K562 (cell line): ENCODE data around the gene PCK1. TPM values are rescaled to one million over a fixed set of nuclear protein-coding genes. Genes with fewer than 3 reads are reported as not detected.

ENCODE experiments used
- ATAC-seq: fragments of 200-7000 bp; cut with Tn5 transposase; 3 replicates; pipeline ENCODE4 v1.9.1; 2020; ENCODE audit warnings: moderate library complexity
- BruUV-seq: library from RNA; stranded (reverse); fragments of 400-500 nt; replicated peaks from 2 replicates; lab custom pipeline; 2021; lab: Mats Ljungman, UMichigan
- CTCF ChIA-PET: fragments of 300-600 bp; formaldehyde crosslinking; extraction: SDS; loops from one replicate; lab custom pipeline; 2021; ENCODE audit warnings: low intra/inter-chr PET ratio; lab: Yijun Ruan, JAX
- POLR2A ChIA-PET: fragments of 300-600, 350-650 bp; sonication (Branson Sonifier 250); formaldehyde crosslinking; extraction: SDS; loops from one replicate; lab custom pipeline; 2021; ENCODE audit warnings: antibody characterized with exemption, inconsistent platforms; lab: Yijun Ruan, JAX
- DNase-seq, 4 experiments: peaks; one replicate each; pipeline versions ENCODE4 v3.0.0 to v3.0.0-alpha.2; 2011 to 2018; ENCODE audit warnings: low spot score in 3 of 4, mixed read lengths in 3 of 4; ENCODE audit errors: extremely low read depth in 1 of 4
- FAIRE-seq: peaks from 2 replicates; lab custom pipeline; 2011; peaks lifted over from hg19 to GRCh38; lab: Jason Lieb, UNC
- H2AFZ ChIP-seq: 2 replicates; pipeline ENCODE4 v1.6.0; 2011; ENCODE audit warnings: low read depth, low read length, control low read depth, inconsistent platforms
- H3K27ac ChIP-seq: fragments of 200-600 bp; 3 replicates; pipeline ENCODE4 v1.8.0; 2011; ENCODE audit warnings: low read depth, mild to moderate bottlenecking, control low read depth, inconsistent platforms, low read length, moderate library complexity, mixed read lengths; ENCODE audit errors: extremely low read depth
- H3K27me3 ChIP-seq, 2 experiments: fragments of 300-600 bp in 1 of 2; 2 replicates in 1 of 2; 3 replicates in 1 of 2; pipeline versions ENCODE4 v1.6.0 to v1.8.0; 2011; ENCODE audit warnings: inconsistent platforms in 2 of 2, low read length in 2 of 2, mild to moderate bottlenecking in 1 of 2, mixed read lengths in 1 of 2, moderate library complexity in 1 of 2; ENCODE audit not compliant: control insufficient read depth in 2 of 2, insufficient read depth in 2 of 2
- H3K36me3 ChIP-seq: fragments of 300-600 bp; 3 replicates; pipeline ENCODE4 v1.8.0; 2011; ENCODE audit warnings: mild to moderate bottlenecking, low read length, inconsistent platforms; ENCODE audit not compliant: control insufficient read depth, insufficient read depth
- H3K4me1 ChIP-seq, 2 experiments: fragments of 200-600 bp in 1 of 2; replicated peaks in 1 of 2; 2 replicates in 1 of 2; 3 replicates in 1 of 2; pipeline versions ENCODE4 v1.5.1 to v1.8.0; 2011; ENCODE audit warnings: inconsistent platforms in 2 of 2, low read length in 2 of 2, mild to moderate bottlenecking in 1 of 2, mixed read lengths in 1 of 2, moderate library complexity in 1 of 2; ENCODE audit not compliant: control insufficient read depth in 2 of 2, insufficient read depth in 2 of 2
- H3K4me2 ChIP-seq: 2 replicates; pipeline ENCODE4 v1.6.1; 2011; ENCODE audit warnings: low read length, control low read depth, inconsistent platforms, mixed read lengths; ENCODE audit not compliant: insufficient read depth
- H3K4me3 ChIP-seq: fragments of 200-600 bp; sonication (generic), shearing (Covaris generic); 2 replicates; pipeline ENCODE4 v1.5.1; 2016; ENCODE audit warnings: control low read depth, inconsistent platforms
- H3K79me2 ChIP-seq: fragments of 200-600 bp; 3 replicates; pipeline ENCODE4 v1.8.0; 2011; ENCODE audit warnings: low read length, inconsistent platforms; ENCODE audit not compliant: control insufficient read depth, insufficient read depth
- H3K9ac ChIP-seq, 2 experiments: 2 replicates each; pipeline versions ENCODE4 v1.6.0 to v1.6.1; 2011; ENCODE audit warnings: low read depth in 2 of 2, low read length in 2 of 2, control low read depth in 1 of 2, inconsistent platforms in 1 of 2, mild to moderate bottlenecking in 1 of 2, mixed read lengths in 1 of 2; ENCODE audit not compliant: insufficient read depth in 1 of 2
- H3K9me1 ChIP-seq: one replicate; pipeline ENCODE4 v1.6.0; 2011; ENCODE audit warnings: inconsistent platforms, mild to moderate bottlenecking, low read length, moderate library complexity; ENCODE audit not compliant: control insufficient read depth, insufficient read depth
- H3K9me3 ChIP-seq: replicated peaks from 2 replicates; pipeline ENCODE4 v1.5.1; 2011; ENCODE audit warnings: low read depth, low read length, inconsistent platforms; ENCODE audit not compliant: control insufficient read depth, insufficient read depth
- H4K20me1 ChIP-seq: replicated peaks from 2 replicates; pipeline ENCODE4 v1.6.1; 2011; ENCODE audit warnings: low read length, inconsistent platforms, mixed read lengths; ENCODE audit not compliant: control insufficient read depth, insufficient read depth
- HMGXB4 ChIP-seq: sonication (generic); formaldehyde crosslinking; IDR thresholded peaks from 2 replicates; pipeline ENCODE4 v1.8.1; 2023; ENCODE audit warnings: mild to moderate bottlenecking, missing genetic modification reagents
- MTA2 ChIP-seq: fragments of 450-650 bp; IDR thresholded peaks from 2 replicates; pipeline ENCODE4 v1.6.1; 2016; ENCODE audit warnings: low read depth
- PHB2 ChIP-seq: fragments of 450-650 bp; IDR thresholded peaks from 2 replicates; pipeline ENCODE4 v1.6.1; 2017; ENCODE audit warnings: low read depth
- POU5F1 ChIP-seq: fragments of 150-350 bp; IDR thresholded peaks from 2 replicates; pipeline ENCODE4 v1.6.1; 2014; ENCODE audit warnings: borderline replicate concordance, low read length, low read depth, mild to moderate bottlenecking; ENCODE audit not compliant: partially characterized antibody
- ZFP36 ChIP-seq: fragments of 150-350 bp; IDR thresholded peaks from 2 replicates; pipeline ENCODE4 v1.6.1; 2018; ENCODE audit warnings: low read length, low read depth; ENCODE audit not compliant: partially characterized antibody
- WGBS: fragments of 100-300 bp; shearing (Covaris generic); methylation state at CpG from one replicate; pipeline ENCODE4 v1.1.6; 2016; ENCODE audit warnings: low coverage, mixed read lengths; ENCODE audit not compliant: insufficient coverage; ENCODE audit errors: missing lambda C conversion rate; 5-methylcytosine and 5-hydroxymethylcytosine counted together
- in situ Hi-C: fragments of 300-500 bp; cut with MboI; formaldehyde crosslinking; loops from 4 replicates; pipeline ENCODE4 v1.15.0; 2018; ENCODE audit warnings: inconsistent platforms, mixed read lengths
- intact Hi-C: fragments of 100-400 bp; cut with micrococcal nuclease; formaldehyde crosslinking; loops from 2 replicates; pipeline ENCODE4 v1.14.2; 2022
- polyA plus RNA-seq, 8 experiments: library from polyadenylated mRNA; depleted of rRNA in 4 of 8; stranded (reverse) in 5 of 8; unstranded in 3 of 8; fragments of >200 nt; fragmentation: Nextera tagmentation in 2 of 8; fragmentation: Illumina TruSeq in 1 of 8; extraction: Ambion mirVana in 2 of 8; extraction: Trizol in 1 of 8; gene quantifications; 2 replicates each; pipeline versions ENCODE4 v1.2.1 to v1.2.3, GENCODE V29; 2011 to 2014; ENCODE audit warnings: inconsistent platforms in 1 of 8, missing spikeins in 1 of 8
- total RNA-seq, 7 experiments: library from RNA; depleted of rRNA in 6 of 7; stranded (reverse); fragments of >200 nt in 6 of 7; fragmentation: Illumina TruSeq in 2 of 7; extraction: Trizol in 2 of 7; gene quantifications; 2 replicates each; pipeline versions ENCODE4 v1.2.1 to v1.2.3, GENCODE V29; 2011 to 2021; ENCODE audit warnings: low replicate concordance in 1 of 7

The PCK1 gene
- total and polyA plus RNA-seq, 9 of the 15 experiments (the other 6 are each of a cell fraction or from before 2014, with no cell fraction given), result 0.05 to 0.73 (median 0.15) TPM

DNA sequence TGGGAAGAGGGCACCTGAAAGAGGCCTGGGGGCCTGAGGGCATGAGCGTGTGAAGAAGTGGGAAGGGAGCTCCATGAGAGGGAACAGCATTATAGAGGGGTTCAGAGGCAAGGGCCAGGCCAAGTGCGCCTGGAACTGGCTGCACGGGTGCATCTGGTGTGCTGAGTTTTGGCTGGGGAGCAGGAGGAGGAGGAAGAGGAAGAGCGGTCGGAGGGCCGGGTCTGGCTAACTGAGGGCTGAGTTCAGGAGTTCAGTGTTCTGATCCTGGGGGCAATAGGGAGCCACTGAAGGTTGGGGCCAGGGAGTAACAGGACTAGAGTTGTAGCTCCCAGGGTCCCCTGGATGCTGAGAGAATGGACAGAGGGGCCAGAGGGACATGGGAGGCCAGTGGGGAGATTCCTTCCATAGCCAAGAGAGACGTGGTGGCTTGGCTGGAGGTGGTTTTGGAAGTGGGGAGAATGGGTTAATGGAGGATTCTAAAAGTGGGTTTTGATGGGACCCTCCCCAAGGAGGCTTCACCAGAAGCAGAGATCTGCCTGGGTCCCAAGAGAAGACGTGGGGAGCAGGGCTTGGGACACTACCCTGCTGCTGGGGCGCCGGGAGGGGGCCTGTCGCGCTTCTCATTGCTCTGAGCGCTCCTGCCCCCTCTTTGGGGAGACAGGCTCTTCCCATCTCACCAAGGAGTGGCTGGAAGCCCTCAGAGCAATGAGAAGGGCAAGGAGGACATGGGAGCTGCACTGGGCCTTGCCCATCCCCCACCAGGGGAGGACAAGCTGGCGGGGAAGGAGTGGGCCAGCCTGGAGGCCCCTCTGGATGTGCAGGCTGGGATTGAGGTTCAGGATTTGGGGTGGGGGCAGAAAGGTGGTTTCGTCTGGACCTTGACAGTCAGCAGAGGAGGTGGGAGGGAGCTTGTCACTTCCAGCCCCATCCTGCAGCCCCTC lies 30.6 kb downstream of the PCK1 start:
- no peak overlapping the region for H2AFZ ChIP-seq
- no peaks in the 10 kb centered on the region for H3K27me3 ChIP-seq
- no peaks in the 10 kb centered on the region for H3K79me2 ChIP-seq
- DNase-seq (no peak), FAIRE-seq (no peak), ATAC-seq (no peak)
- H3K4me1 ChIP-seq, result peaks cover 17 to 51% of the 10 kb centered on the region in 2 experiments; a peak in 4 of 5 replicates
- H3K36me3 ChIP-seq, result no peaks in the 10 kb centered on the region
- no peak overlapping the region for H3K27ac ChIP-seq
- no peak overlapping the region for H3K4me2 ChIP-seq
- intact Hi-C loops, result no loop called here
- ChIA-PET POLR2A (interaction anchor here (0.7 kb wide), 1 partner anchor 32 kb away, joined by 3 read pairs; no protein-coding TSS in a partner anchor), CTCF (interaction anchor here (1.1 to 3.5 kb wide), 3 partner anchors 64 to 65 kb away, joined by 3 to 103 read pairs (median 5); partner anchors contain the start of gene CTCFL)
- 32% methylated on average over 11 of the region's 15 CpGs for WGBS
- BruUV-seq, result no TSS peak
- H3K4me3 ChIP-seq, result no peak overlapping the region
- H3K9ac ChIP-seq, result peak overlapping the region in 1 of 2 experiments; percentile 45; a peak in 1 of 4 replicates
- TF ChIP-seq HMGXB4 (no peak), POU5F1 (no peak), PHB2 (no peak), ZFP36 (peak; percentile 18), MTA2 (no peak)
- 0 out of 2 replicates have a peak, but pooled peaks cover 5% of the 10 kb centered on the region for H4K20me1 ChIP-seq
- H3K9me1 ChIP-seq, result no peaks in the 10 kb centered on the region
- peaks cover 3% of the 10 kb centered on the region; the same call in 1 of the 2 replicates for H3K9me3 ChIP-seq
- in situ Hi-C loops, result loop anchor here (5.0 kb wide), 2 partner anchors 59 to 204 kb away; no protein-coding TSS in a partner anchor
